Measurements from ENCODE around the gene ATP13A1. TPM values are rescaled to one million over a fixed set of nuclear protein-coding genes. Genes with fewer than 3 reads are reported as not detected.

ATP13A1 gene
- total RNA-seq, 1 experiment from 2014 or later, result 41.1 TPM

DNA sequence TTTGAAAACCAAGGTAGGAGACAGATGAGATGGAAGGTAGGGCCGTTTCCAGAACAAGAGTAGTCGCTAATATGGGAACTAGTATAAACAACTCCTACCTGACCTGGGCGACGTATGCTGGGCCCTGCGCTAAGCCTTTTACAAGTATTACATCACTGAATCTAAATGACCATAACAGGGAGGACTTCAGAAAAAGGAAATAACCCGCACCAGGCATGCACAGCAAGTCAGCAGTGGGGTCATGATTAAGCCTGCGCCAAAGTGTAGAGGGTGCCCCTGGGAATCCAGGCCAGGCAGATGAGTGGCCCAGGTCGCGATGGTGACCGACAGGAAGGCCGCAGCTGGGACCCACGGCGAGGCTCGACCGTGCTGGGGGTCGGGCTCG lies 613 bp downstream of the ATP13A1 start:
- Histone ChIP-seq H2AFZ (peak overlapping the region; percentile 81), H3K27ac (peak overlapping the region; percentile 64), H3K9me3 (ENCODE audit: insufficient read depth, low read depth) (no peaks in the 10 kb centered on the region), H3K4me1 (replicated peaks; ENCODE audit: insufficient read depth) (peaks cover 15% of the 10 kb centered on the region), H3F3A (ENCODE audit: insufficient read depth, low read depth) (peaks cover 16% of the 10 kb centered on the region; the same call in 1 of the 2 replicates), H3K36me3 (ENCODE audit: low read depth) (peaks cover 7% of the 10 kb centered on the region; the same call in 1 of the 2 replicates), H3K4me3 (peak overlapping the region; percentile 95), H4K20me1 (ENCODE audit: insufficient read depth) (peaks cover 28% of the 10 kb centered on the region), H3K79me2 (ENCODE audit: low read depth) (peaks cover 39% of the 10 kb centered on the region), H3K4me2 (peak overlapping the region; percentile 99), H3K27me3 (ENCODE audit: insufficient read depth, low read depth) (no peaks in the 10 kb centered on the region), H3K9me2 (ENCODE audit: insufficient read depth) (no peaks in the 10 kb centered on the region)
- TF ChIP-seq CTCF (conservative IDR thresholded peaks at IDR 0.05) (no peak), EZH2 (IDR thresholded peaks at IDR 0.05; ENCODE audit: low read depth) (no peak)
- intact Hi-C loops (cut with micrococcal nuclease; ENCODE audit: unreplicated experiment), result loop anchor here (1.0 to 5.0 kb wide), 2 partner anchors 69 to 113 kb away; partner anchors contain the start of gene ZNF14
- DNase-seq, result no peak
- ChIA-PET CTCF (no interaction called here), POLR2A (ENCODE audit: unreplicated experiment) (no interaction called here)
- no TSS peak for BruUV-seq (replicated peaks)

DNA sequence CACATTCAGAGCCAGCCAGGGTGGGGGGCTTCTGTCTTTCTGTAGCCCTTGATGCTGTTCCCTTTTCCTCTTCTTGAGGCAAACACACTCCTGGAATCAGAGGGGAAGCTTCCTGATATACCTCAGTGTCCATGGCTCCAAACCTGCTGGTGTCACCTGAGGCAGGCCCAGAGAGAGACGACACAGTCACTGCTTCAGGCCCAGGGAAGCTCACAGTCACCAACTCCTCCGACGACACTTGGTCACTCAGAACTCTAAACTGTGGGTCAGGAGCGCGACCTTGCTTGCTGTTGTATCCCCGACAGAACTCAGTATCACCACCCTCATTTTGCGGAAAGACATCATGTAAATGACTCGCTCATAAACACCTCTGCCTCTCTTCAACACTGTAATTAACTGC lies 1.1 kb downstream of the ATP13A1 start:
- H2AFZ ChIP-seq, result no peak overlapping the region
- H3K4me3 ChIP-seq, result peak overlapping the region; percentile 95
- H3F3A ChIP-seq (ENCODE audit: insufficient read depth, low read depth), result peaks cover 16% of the 10 kb centered on the region; the same call in 1 of the 2 replicates
- ChIA-PET POLR2A (ENCODE audit: unreplicated experiment) (interaction anchor here (0.7 kb wide), 1 partner anchor 522 kb away, joined by 4 read pairs; no protein-coding TSS in a partner anchor), CTCF (no interaction called here)
- peaks cover 15% of the 10 kb centered on the region for H3K4me1 ChIP-seq (replicated peaks; ENCODE audit: insufficient read depth)
- H4K20me1 ChIP-seq (ENCODE audit: insufficient read depth), result peaks cover 28% of the 10 kb centered on the region
- H3K79me2 ChIP-seq (ENCODE audit: low read depth), result peaks cover 39% of the 10 kb centered on the region
- H3K27ac ChIP-seq, result 0 out of 2 replicates have a peak overlapping the region, but pooled peaks have one; percentile 64
- H3K9me2 ChIP-seq (ENCODE audit: insufficient read depth), result no peaks in the 10 kb centered on the region
- peak overlapping the region; percentile 99 for H3K4me2 ChIP-seq
- H3K9me3 ChIP-seq (ENCODE audit: insufficient read depth, low read depth), result no peaks in the 10 kb centered on the region
- no peak for TF ChIP-seq CTCF (conservative IDR thresholded peaks at IDR 0.05)
- TF ChIP-seq EZH2 (IDR thresholded peaks at IDR 0.05; ENCODE audit: low read depth), result no peak
- H3K27me3 ChIP-seq (ENCODE audit: insufficient read depth, low read depth), result no peaks in the 10 kb centered on the region
- TSS peak; percentile 65 for BruUV-seq (replicated peaks)
- intact Hi-C loops (cut with micrococcal nuclease; ENCODE audit: unreplicated experiment), result loop anchor here (5.0 kb wide), 1 partner anchor 70 kb away; the partner anchor contains the start of gene ZNF14
- no peak for DNase-seq
- peaks cover 11% of the 10 kb centered on the region; the same call in 1 of the 2 replicates for H3K36me3 ChIP-seq (ENCODE audit: low read depth)

GRCh38 chr19:19661675-19662251 lies 1.7 kb downstream of the ATP13A1 start:
- ChIA-PET POLR2A (ENCODE audit: unreplicated experiment) (interaction anchor here (0.6 to 0.7 kb wide), 2 partner anchors 33 to 522 kb away, joined by 3 to 4 read pairs; no protein-coding TSS in a partner anchor), CTCF (no interaction called here)
- H3K4me2 ChIP-seq, result peak overlapping the region; percentile 99
- peaks cover 16% of the 10 kb centered on the region; the same call in 1 of the 2 replicates for H3F3A ChIP-seq (ENCODE audit: insufficient read depth, low read depth)
- H3K4me3 ChIP-seq, result no peak overlapping the region
- no peaks in the 10 kb centered on the region for H3K9me3 ChIP-seq (ENCODE audit: insufficient read depth, low read depth)
- DNase-seq, result no peak
- H3K79me2 ChIP-seq (ENCODE audit: low read depth), result peaks cover 39% of the 10 kb centered on the region
- BruUV-seq (replicated peaks), result no TSS peak
- TF ChIP-seq CTCF (conservative IDR thresholded peaks at IDR 0.05) (no peak), EZH2 (IDR thresholded peaks at IDR 0.05; ENCODE audit: low read depth) (no peak)
- H3K27ac ChIP-seq, result no peak overlapping the region
- no peak overlapping the region for H2AFZ ChIP-seq
- H4K20me1 ChIP-seq (ENCODE audit: insufficient read depth), result peaks cover 28% of the 10 kb centered on the region
- H3K9me2 ChIP-seq (ENCODE audit: insufficient read depth), result no peaks in the 10 kb centered on the region
- peaks cover 17% of the 10 kb centered on the region; the same call in 1 of the 2 replicates for H3K36me3 ChIP-seq (ENCODE audit: low read depth)
- intact Hi-C loops (cut with micrococcal nuclease; ENCODE audit: unreplicated experiment), result loop anchor here (5.0 kb wide), 1 partner anchor 71 kb away; the partner anchor contains the start of gene ZNF14
- no peaks in the 10 kb centered on the region for H3K27me3 ChIP-seq (ENCODE audit: insufficient read depth, low read depth)
- H3K4me1 ChIP-seq (replicated peaks; ENCODE audit: insufficient read depth), result peaks cover 15% of the 10 kb centered on the region
